H1 (cell line): ENCODE measurements around the gene AIM2.

Experiments used
- BRCA1 ChIP-seq: IDR thresholded peaks from 2 replicates; pipeline ENCODE4 v1.6.1; 2012; ENCODE audit warnings: low read depth, low read length, improper control_type of control experiment
- EZH2 ChIP-seq: fragments of 200-600 bp; sonication (generic); IDR thresholded peaks from 2 replicates; pipeline ENCODE4 v1.7.1; 2012; ENCODE audit warnings: low read depth, mild to moderate bottlenecking, moderate library complexity, low read length, inconsistent platforms; ENCODE audit not compliant: severe bottlenecking
- GABPA ChIP-seq: IDR thresholded peaks from 2 replicates; pipeline ENCODE4 v1.6.1; 2011; ENCODE audit warnings: mild to moderate bottlenecking, low read length, moderate library complexity, borderline replicate concordance; ENCODE audit not compliant: insufficient read depth
- JUN ChIP-seq: IDR thresholded peaks from 2 replicates; pipeline ENCODE4 v1.6.1; 2011; ENCODE audit warnings: low read depth, mild to moderate bottlenecking, improper control_type of control experiment, low read length
- JUND ChIP-seq: IDR thresholded peaks from 2 replicates; pipeline ENCODE4 v1.6.1; 2011; ENCODE audit warnings: mild to moderate bottlenecking, improper control_type of control experiment, low read length
- POLR2A ChIP-seq, 2 experiments: IDR thresholded peaks; 1 replicate in 1 of 2; 2 replicates in 1 of 2; pipeline ENCODE4 v1.6.1; 2011; ENCODE audit warnings: low read depth in 2 of 2, low read length in 2 of 2, mild to moderate bottlenecking in 2 of 2; ENCODE audit errors: control extremely low read depth in 1 of 2
- RXRA ChIP-seq: IDR thresholded peaks from 2 replicates; pipeline ENCODE4 v1.6.1; 2011; ENCODE audit warnings: low read depth, mild to moderate bottlenecking, low read length, moderate library complexity; ENCODE audit not compliant: insufficient read depth
- TEAD4 ChIP-seq: IDR thresholded peaks from 2 replicates; pipeline ENCODE4 v1.6.1; 2012; ENCODE audit warnings: low read depth, low read length, inconsistent platforms, mixed read lengths
- TF ChIP-seq, protein P1 (sequence below), 3 experiments: IDR thresholded peaks; 1 replicate in 2 of 3; 2 replicates in 1 of 3; pipeline versions ENCODE4 v1.5.1 to v1.6.1; 2011; ENCODE audit warnings: low read length in 3 of 3, mild to moderate bottlenecking in 3 of 3, inconsistent platforms in 2 of 3, low read depth in 1 of 3, moderate library complexity in 1 of 3; ENCODE audit not compliant: insufficient read depth in 1 of 3; ENCODE audit errors: control extremely low read depth in 1 of 3

DNA sequence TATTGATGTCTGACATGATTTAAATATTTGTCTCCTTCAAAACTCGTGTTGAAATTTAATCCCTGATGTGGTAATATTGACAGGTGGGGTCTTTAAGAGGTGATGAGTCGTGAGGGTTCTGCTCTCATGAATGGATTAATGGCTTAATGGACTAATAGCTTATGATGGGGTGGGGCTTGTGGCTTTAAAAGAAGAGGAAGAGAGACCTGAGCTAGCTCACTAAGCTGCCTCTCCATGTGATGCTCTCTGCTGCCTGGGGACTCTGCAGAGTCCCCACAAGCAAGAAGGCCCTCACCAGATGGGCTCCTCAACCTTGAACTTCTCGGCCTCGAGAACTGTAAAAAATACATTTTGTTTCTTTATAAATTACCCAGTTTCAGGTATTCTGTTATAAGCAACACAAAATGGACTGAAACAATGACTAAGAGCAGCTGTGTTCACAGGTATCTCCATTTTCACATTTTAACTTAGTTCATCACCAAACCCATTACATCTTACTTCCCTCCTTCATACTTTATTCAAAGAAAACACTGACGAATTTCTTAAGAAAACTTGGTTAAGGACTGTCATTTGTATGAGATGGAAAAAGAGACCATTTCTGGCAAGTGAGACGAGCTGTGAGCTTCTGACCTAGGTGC lies 12.1 kb upstream of the AIM2 start:
- TF ChIP-seq BRCA1 (no peak), JUND (no peak), GABPA (no peak), EZH2 (no peak), POLR2A (IDR thresholded peaks at IDR 0.05; ENCODE audit: control extremely low read depth in 1 of 2, low read depth in 2 of 2, low read length in 2 of 2) (no peak), TEAD4 (no peak), JUN (no peak), RXRA (no peak)
- TF ChIP-seq, protein P1, sequence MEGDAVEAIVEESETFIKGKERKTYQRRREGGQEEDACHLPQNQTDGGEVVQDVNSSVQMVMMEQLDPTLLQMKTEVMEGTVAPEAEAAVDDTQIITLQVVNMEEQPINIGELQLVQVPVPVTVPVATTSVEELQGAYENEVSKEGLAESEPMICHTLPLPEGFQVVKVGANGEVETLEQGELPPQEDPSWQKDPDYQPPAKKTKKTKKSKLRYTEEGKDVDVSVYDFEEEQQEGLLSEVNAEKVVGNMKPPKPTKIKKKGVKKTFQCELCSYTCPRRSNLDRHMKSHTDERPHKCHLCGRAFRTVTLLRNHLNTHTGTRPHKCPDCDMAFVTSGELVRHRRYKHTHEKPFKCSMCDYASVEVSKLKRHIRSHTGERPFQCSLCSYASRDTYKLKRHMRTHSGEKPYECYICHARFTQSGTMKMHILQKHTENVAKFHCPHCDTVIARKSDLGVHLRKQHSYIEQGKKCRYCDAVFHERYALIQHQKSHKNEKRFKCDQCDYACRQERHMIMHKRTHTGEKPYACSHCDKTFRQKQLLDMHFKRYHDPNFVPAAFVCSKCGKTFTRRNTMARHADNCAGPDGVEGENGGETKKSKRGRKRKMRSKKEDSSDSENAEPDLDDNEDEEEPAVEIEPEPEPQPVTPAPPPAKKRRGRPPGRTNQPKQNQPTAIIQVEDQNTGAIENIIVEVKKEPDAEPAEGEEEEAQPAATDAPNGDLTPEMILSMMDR (IDR thresholded peaks at IDR 0.05; ENCODE audit: control extremely low read depth in 1 of 3, insufficient read depth in 1 of 3, low read depth in 1 of 3, low read length in 3 of 3): no peak
